ENCODE results near the gene L1TD1.
"Not testable (repeated sequence)": the region's sequence is repeated elsewhere in the genome, so short reads cannot be mapped to it uniquely, and the experiment has no call there.

GRCh38 chr1:62244380-62244779 is 49.7 kb downstream of the L1TD1 start:
- not testable (repeated sequence) for TF ChIP-seq EZH2 (IDR thresholded peaks at IDR 0.05; ENCODE audit: low read depth, unreplicated experiment); CTCF (conservative IDR thresholded peaks at IDR 0.05; ENCODE audit: low read depth in 2 of 2); POLR2AphosphoS5 (IDR thresholded peaks at IDR 0.05; ENCODE audit: low read depth); EZH2phosphoT487 (IDR thresholded peaks at IDR 0.05; ENCODE audit: unreplicated experiment); ETS1 (IDR thresholded peaks at IDR 0.05); STAT1 (IDR thresholded peaks at IDR 0.05; ENCODE audit: unreplicated experiment)

Data from GM23338 (cell line).